ENCODE results near the gene PON2. TPM values are rescaled to one million over a fixed set of nuclear protein-coding genes. Genes with fewer than 3 reads are reported as not detected.
"Not testable (repeated sequence)": the region's sequence is repeated elsewhere in the genome, so short reads cannot be mapped to it uniquely, and the experiment has no call there.

Gene PON2
- total RNA-seq, 2 donors from 2014 or later, result 49.7 to 76.2 TPM

- Histone ChIP-seq H3K9me3 (no peaks in the 10 kb centered on the region), H3K4me3 (peak within 1 kb of the TSS; percentile 69), H3K27me3 (replicated peaks; ENCODE audit: insufficient read depth) (peaks cover 10% of the 10 kb centered on the region), H3K4me1 (ENCODE audit: control insufficient read depth in 1 of 2, low read depth in 2 of 2) (peaks cover 0 to 9% of the 10 kb centered on the region in 2 donors), H3K27ac (no peak within 1 kb of the TSS), H3K36me3 (no peaks in the 10 kb centered on the region)
- no peak for TF ChIP-seq CTCF (IDR thresholded peaks at IDR 0.05)
- DNase-seq (ENCODE audit: low spot score) (no peak), ATAC-seq (ENCODE audit: insufficient number of reproducible peaks, low FRiP score, low read depth) (no peak)
These were observed 38.4 kb downstream of the PON2 start, which contains the start of gene PON3 for GRCh38 chr7:95396136-95397032. PON3 (minus strand) TSS chr7:95396375; CDS start chr7:95396350, 25 bp downstream.

GRCh38 chr7:95395755-95396135 is 39.1 kb downstream of the PON2 start:
- no peak for DNase-seq (ENCODE audit: low spot score)
- Histone ChIP-seq H3K4me1 (ENCODE audit: control insufficient read depth in 1 of 2, low read depth in 2 of 2) (peaks cover 0 to 9% of the 10 kb centered on the region in 2 donors), H3K27ac (no peak overlapping the region), H3K36me3 (no peaks in the 10 kb centered on the region), H3K27me3 (replicated peaks; ENCODE audit: insufficient read depth) (peaks cover 10% of the 10 kb centered on the region), H3K4me3 (peak overlapping the region; percentile 69), H3K9me3 (no peaks in the 10 kb centered on the region)
- TF ChIP-seq CTCF (IDR thresholded peaks at IDR 0.05), result no peak
- ATAC-seq (ENCODE audit: insufficient number of reproducible peaks, low FRiP score, low read depth), result no peak

GRCh38 chr7:95394370-95394769 is 40.5 kb downstream of the PON2 start:
- Histone ChIP-seq H3K4me3 (no peak overlapping the region), H3K9me3 (no peaks in the 10 kb centered on the region), H3K4me1 (ENCODE audit: control insufficient read depth in 1 of 2, low read depth in 2 of 2) (peaks cover 0 to 9% of the 10 kb centered on the region in 2 donors), H3K27ac (no peak overlapping the region), H3K27me3 (replicated peaks; ENCODE audit: insufficient read depth) (peaks cover 10% of the 10 kb centered on the region), H3K36me3 (no peaks in the 10 kb centered on the region)
- TF ChIP-seq CTCF (IDR thresholded peaks at IDR 0.05), result no peak
- no peak for DNase-seq (ENCODE audit: low spot score)
- ATAC-seq (ENCODE audit: insufficient number of reproducible peaks, low FRiP score, low read depth), result no peak

- H3K4me3 ChIP-seq, result no peak overlapping the region
- H3K4me1 ChIP-seq (ENCODE audit: control insufficient read depth in 1 of 2, low read depth in 2 of 2), result peaks cover 0 to 8% of the 10 kb centered on the region in 2 donors
- peaks cover 8% of the 10 kb centered on the region for H3K27me3 ChIP-seq (replicated peaks; ENCODE audit: insufficient read depth)
- H3K27ac ChIP-seq, result no peak overlapping the region
- ATAC-seq (ENCODE audit: insufficient number of reproducible peaks, low FRiP score, low read depth) (no peak), DNase-seq (ENCODE audit: low spot score) (no peak)
- H3K36me3 ChIP-seq, result no peaks in the 10 kb centered on the region
- H3K9me3 ChIP-seq, result no peaks in the 10 kb centered on the region
- TF ChIP-seq CTCF (IDR thresholded peaks at IDR 0.05), result no peak
These were observed 43.1 kb downstream of the PON2 start for GRCh38 chr7:95391761-95392160.

GRCh38 chr7:95389516-95389915 is 45.3 kb downstream of the PON2 start:
- H3K36me3 ChIP-seq, result no peaks in the 10 kb centered on the region
- no peak for DNase-seq (ENCODE audit: low spot score)
- no peaks in the 10 kb centered on the region for H3K4me1 ChIP-seq (ENCODE audit: control insufficient read depth in 1 of 2, low read depth in 2 of 2)
- no peak overlapping the region for H3K4me3 ChIP-seq
- H3K9me3 ChIP-seq, result no peaks in the 10 kb centered on the region
- H3K27ac ChIP-seq, result no peak overlapping the region
- TF ChIP-seq CTCF (IDR thresholded peaks at IDR 0.05), result no peak
- ATAC-seq (ENCODE audit: insufficient number of reproducible peaks, low FRiP score, low read depth), result no peak
- H3K27me3 ChIP-seq (replicated peaks; ENCODE audit: insufficient read depth), result no peaks in the 10 kb centered on the region

- H3K27me3 ChIP-seq (replicated peaks; ENCODE audit: insufficient read depth); H3K27ac ChIP-seq; H3K4me3 ChIP-seq; H3K9me3 ChIP-seq; H3K36me3 ChIP-seq; ATAC-seq (ENCODE audit: insufficient number of reproducible peaks, low FRiP score, low read depth); H3K4me1 ChIP-seq (ENCODE audit: control insufficient read depth in 1 of 2, low read depth in 2 of 2); DNase-seq (ENCODE audit: low spot score): not testable (repeated sequence)
These were observed 55.4 kb downstream of the PON2 start for GRCh38 chr7:95379457-95379856.
